ENCODE measurements around the gene ANTXRL. TPM values are rescaled to one million over a fixed set of nuclear protein-coding genes. Genes with fewer than 3 reads are reported as not detected.

The ANTXRL gene
- polyA plus RNA-seq, 1 experiment: not detected

Other genes with a start within 250 kb of the ANTXRL start
- not detected in 2 replicates for gene MSMB, start 240.7 kb upstream of the ANTXRL start, polyA plus RNA-seq (2011; rRNA removed)
- gene ANXA8L1, start 88.8 kb downstream of the ANTXRL start, polyA plus RNA-seq (2011; rRNA removed): 0.53 and 0.54 TPM in 2 replicates
- 0.11 and 0.21 TPM in 2 replicates for gene NPY4R, start 179.0 kb downstream of the ANTXRL start, polyA plus RNA-seq (2011; rRNA removed)

Measured in BJ (cell line).